Fibroblast of the aortic adventitia (primary cell): Measurements from ENCODE around the gene OTULIN. TPM values are rescaled to one million over a fixed set of nuclear protein-coding genes. Genes with fewer than 3 reads are reported as not detected.
A peak's percentile ranks its signal among the peaks of the same experiment; 100 is the strongest.

Source experiments
- DNase-seq: peaks from one replicate; pipeline ENCODE4 v3.0.0-alpha.2; 2010; ENCODE audit warnings: low read depth
- H3K4me3 ChIP-seq: 2 replicates; pipeline ENCODE4 v1.5.1; 2011; ENCODE audit warnings: low read depth, mild to moderate bottlenecking, control low read depth, low read length, moderate library complexity
- CTCF ChIP-seq: IDR thresholded peaks from 2 replicates; pipeline ENCODE4 v1.5.1; 2011; ENCODE audit warnings: mild to moderate bottlenecking, low read length, control low read depth, inconsistent platforms; ENCODE audit not compliant: insufficient read depth
- total RNA-seq: library from RNA; depleted of rRNA; stranded (reverse); fragments of >200 nt; gene quantifications from 2 replicates; pipeline ENCODE4 v1.2.3, GENCODE V29; 2012; ENCODE audit warnings: low replicate concordance

Gene OTULIN
- total RNA-seq, 1 donor = 26.2 TPM

- TF ChIP-seq CTCF = no peak
- H3K4me3 ChIP-seq = no peak overlapping the region
- no peak for DNase-seq
Measured at GRCh38 chr5:14734396-14734795, 69.9 kb downstream of the OTULIN start.

- DNase-seq = no peak
- H3K4me3 ChIP-seq = no peak overlapping the region
- no peak for TF ChIP-seq CTCF
Measured at GRCh38 chr5:14735944-14736343, 71.4 kb downstream of the OTULIN start.

GRCh38 chr5:14737291-14737690 lies 72.8 kb downstream of the OTULIN start:
- no peak overlapping the region for H3K4me3 ChIP-seq
- no peak for TF ChIP-seq CTCF
- no peak for DNase-seq

- H3K4me3 ChIP-seq = no peak overlapping the region
- DNase-seq = no peak
- TF ChIP-seq CTCF = no peak
Measured at GRCh38 chr5:14738050-14738449, 73.5 kb downstream of the OTULIN start.

GRCh38 chr5:14739538-14739937 lies 75.0 kb downstream of the OTULIN start:
- TF ChIP-seq CTCF = no peak
- DNase-seq = peak; percentile 70
- H3K4me3 ChIP-seq = no peak overlapping the region

- no peak for TF ChIP-seq CTCF
- DNase-seq = no peak
- H3K4me3 ChIP-seq = no peak overlapping the region
Measured at GRCh38 chr5:14739981-14740380, 75.5 kb downstream of the OTULIN start.

- H3K4me3 ChIP-seq = no peak overlapping the region
- no peak for TF ChIP-seq CTCF
- DNase-seq = no peak
Measured at GRCh38 chr5:14741131-14741530, 76.6 kb downstream of the OTULIN start.
